Mesenchymal stem cell (in vitro differentiated cells and primary cell): ENCODE measurements around the gene FCN2.

Experiments
- DNase-seq: peaks from one replicate; pipeline ENCODE4 v3.0.0-alpha.2; 2013
- H2AFZ ChIP-seq: one replicate; pipeline ENCODE4 v1.6.1; 2013; ENCODE audit warnings: low read depth, mild to moderate bottlenecking, control low read depth, inconsistent platforms, low read length, moderate library complexity
- H2AK5ac ChIP-seq: 2 replicates; pipeline ENCODE4 v1.6.1; 2013; ENCODE audit warnings: low read length, moderate library complexity, mild to moderate bottlenecking, inconsistent platforms; ENCODE audit not compliant: severe bottlenecking
- H2BK120ac ChIP-seq: one replicate; pipeline ENCODE4 v1.6.1; 2013; ENCODE audit warnings: low read depth, mild to moderate bottlenecking, inconsistent platforms, low read length, moderate library complexity
- H2BK12ac ChIP-seq, 2 experiments: one replicate each; pipeline ENCODE4 v1.6.1; 2013; ENCODE audit warnings: inconsistent platforms in 2 of 2, low read length in 2 of 2, mild to moderate bottlenecking in 2 of 2, moderate library complexity in 2 of 2, control low read depth in 1 of 2
- H2BK15ac ChIP-seq: one replicate; pipeline ENCODE4 v1.6.1; 2013; ENCODE audit warnings: mild to moderate bottlenecking, low read depth, inconsistent platforms; ENCODE audit not compliant: poor library complexity, severe bottlenecking
- H2BK5ac ChIP-seq: 2 replicates; pipeline ENCODE4 v1.6.1; 2013; ENCODE audit warnings: low read depth, mild to moderate bottlenecking, low read length, control low read depth, inconsistent platforms; ENCODE audit not compliant: poor library complexity, severe bottlenecking
- H3K14ac ChIP-seq, 2 experiments: one replicate each; pipeline ENCODE4 v1.6.1; 2013; ENCODE audit warnings: inconsistent platforms in 2 of 2, low read length in 2 of 2, control low read depth in 1 of 2, mild to moderate bottlenecking in 1 of 2, moderate library complexity in 1 of 2
- H3K18ac ChIP-seq, 2 experiments: one replicate each; pipeline ENCODE4 v1.6.1; 2013; ENCODE audit warnings: inconsistent platforms in 2 of 2, low read length in 2 of 2, control low read depth in 1 of 2, low read depth in 1 of 2, mild to moderate bottlenecking in 1 of 2
- H3K23ac ChIP-seq, 2 experiments: one replicate each; pipeline ENCODE4 v1.6.1; 2013; ENCODE audit warnings: inconsistent platforms in 2 of 2, low read length in 2 of 2, mild to moderate bottlenecking in 2 of 2, moderate library complexity in 2 of 2, control low read depth in 1 of 2
- H3K27ac ChIP-seq: 2 replicates; pipeline ENCODE4 v1.5.1; 2013; ENCODE audit warnings: mild to moderate bottlenecking, moderate library complexity, low read length, control low read depth, inconsistent platforms; ENCODE audit not compliant: poor library complexity, severe bottlenecking
- H3K27me3 ChIP-seq, 2 experiments: 2 replicates each; pipeline versions ENCODE4 v1.6.1 to v1.7.0; 2013; ENCODE audit warnings: low read length in 2 of 2, mild to moderate bottlenecking in 2 of 2, moderate library complexity in 2 of 2, control low read depth in 1 of 2, inconsistent platforms in 1 of 2; ENCODE audit not compliant: control insufficient read depth in 1 of 2, insufficient read depth in 1 of 2
- H3K36me3 ChIP-seq, 2 experiments: 2 replicates each; pipeline versions ENCODE4 v1.6.1 to v1.7.0; 2013; ENCODE audit warnings: low read length in 2 of 2, control low read depth in 1 of 2, inconsistent platforms in 1 of 2, low read depth in 1 of 2, mild to moderate bottlenecking in 1 of 2; ENCODE audit not compliant: insufficient read depth in 2 of 2, control insufficient read depth in 1 of 2
- H3K4ac ChIP-seq, 2 experiments: one replicate each; pipeline ENCODE4 v1.6.1; 2013; ENCODE audit warnings: inconsistent platforms in 2 of 2, low read length in 2 of 2, mild to moderate bottlenecking in 2 of 2, moderate library complexity in 2 of 2, control low read depth in 1 of 2, low read depth in 1 of 2
- H3K4me1 ChIP-seq: 2 replicates; pipeline ENCODE4 v1.6.1; 2013; ENCODE audit warnings: low read depth, low read length, control low read depth; ENCODE audit not compliant: control insufficient read depth, insufficient read depth
- H3K4me2 ChIP-seq: 2 replicates; pipeline ENCODE4 v1.6.1; 2013; ENCODE audit warnings: low read length, mild to moderate bottlenecking, inconsistent platforms; ENCODE audit not compliant: poor library complexity, severe bottlenecking
- H3K4me3 ChIP-seq, 2 experiments: 2 replicates each; pipeline versions ENCODE4 v1.5.1 to v1.7.0; 2013; ENCODE audit warnings: low read length in 2 of 2, mild to moderate bottlenecking in 2 of 2, control low read depth in 1 of 2, low read depth in 1 of 2; ENCODE audit not compliant: insufficient read depth in 1 of 2
- H3K79me1 ChIP-seq: replicated peaks from 2 replicates; pipeline ENCODE4 v1.6.1; 2013; ENCODE audit warnings: mild to moderate bottlenecking, control low read depth, low read length, inconsistent platforms; ENCODE audit not compliant: poor library complexity, severe bottlenecking
- H3K9ac ChIP-seq: 2 replicates; pipeline ENCODE4 v1.7.0; 2013; ENCODE audit warnings: mild to moderate bottlenecking, low read length, moderate library complexity
- H3K9me3 ChIP-seq: 2 replicates; pipeline ENCODE4 v1.7.0; 2013; ENCODE audit warnings: mild to moderate bottlenecking, low read length; ENCODE audit not compliant: control insufficient read depth
- H4K8ac ChIP-seq: one replicate; pipeline ENCODE4 v1.6.1; 2013; ENCODE audit warnings: inconsistent platforms, mild to moderate bottlenecking, low read length, moderate library complexity
- H4K91ac ChIP-seq: one replicate; pipeline ENCODE4 v1.6.1; 2013; ENCODE audit warnings: mild to moderate bottlenecking, low read length, inconsistent platforms
- WGBS: methylation state at CpG from one replicate; pipeline ENCODE4 v1.1.7; 2013; ENCODE audit warnings: mixed read lengths; 5-methylcytosine and 5-hydroxymethylcytosine counted together

FCN2 gene

GRCh38 chr9:134852906-134853654 is 27.5 kb upstream of the FCN2 start:
- Histone ChIP-seq H4K8ac (no peak overlapping the region), H3K9me3 (no peaks in the 10 kb centered on the region), H3K4me1 (no peaks in the 10 kb centered on the region), H2BK5ac (no peak overlapping the region), H3K4me2 (no peak overlapping the region), H2BK12ac (no peak overlapping the region), H3K27ac (no peak overlapping the region), H3K14ac (no peak overlapping the region), H4K91ac (no peak overlapping the region), H2BK15ac (peak overlapping the region; percentile 33), H3K36me3 (no peaks in the 10 kb centered on the region), H3K79me1 (no peaks in the 10 kb centered on the region), H3K4me3 (no peak overlapping the region), H3K23ac (no peak overlapping the region), H3K9ac (no peak overlapping the region), H2AK5ac (no peak overlapping the region), H3K18ac (no peak overlapping the region), H2BK120ac (no peak overlapping the region), H3K4ac (no peak overlapping the region), H3K27me3 (peaks cover 0 to 49% of the 10 kb centered on the region in 2 experiments), H2AFZ (no peak overlapping the region)
- no peak for DNase-seq
- WGBS, result 88% methylated on average over 6 of the region's 6 CpGs

DNA sequence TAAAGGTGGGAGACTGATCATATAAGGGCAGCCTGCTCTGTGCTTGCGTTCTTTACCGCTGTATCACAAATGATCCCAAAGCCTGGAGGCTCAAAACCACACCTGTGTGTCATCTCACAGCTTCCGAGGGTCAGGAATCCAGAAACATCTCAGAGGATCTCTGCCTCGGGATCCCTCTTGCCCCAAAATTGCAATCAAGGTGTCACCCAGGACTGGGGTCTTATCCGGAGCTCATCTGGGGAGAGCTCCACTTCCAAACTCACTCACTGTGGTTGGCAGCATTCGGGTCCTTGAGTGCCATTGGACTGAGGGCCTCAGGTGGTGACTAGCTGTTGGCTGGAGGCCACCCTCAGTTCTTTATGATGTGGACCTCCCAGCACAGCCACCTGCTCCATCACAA is 26.7 kb upstream of the FCN2 start:
- no peak overlapping the region for H3K9ac ChIP-seq
- H4K8ac ChIP-seq, result no peak overlapping the region
- H3K79me1 ChIP-seq, result no peaks in the 10 kb centered on the region
- no peak overlapping the region for H2AFZ ChIP-seq
- no peak overlapping the region for H3K27ac ChIP-seq
- H2BK5ac ChIP-seq, result no peak overlapping the region
- H3K9me3 ChIP-seq, result no peaks in the 10 kb centered on the region
- H4K91ac ChIP-seq, result no peak overlapping the region
- no peak overlapping the region for H3K18ac ChIP-seq
- H2BK120ac ChIP-seq, result no peak overlapping the region
- H3K4me2 ChIP-seq, result no peak overlapping the region
- no peak for DNase-seq
- 97% methylated on average over 6 of the region's 6 CpGs for WGBS
- H3K4me3 ChIP-seq, result no peak overlapping the region
- H3K27me3 ChIP-seq, result peaks cover 0 to 51% of the 10 kb centered on the region in 2 experiments
- no peak overlapping the region for H2BK12ac ChIP-seq
- H2BK15ac ChIP-seq, result no peak overlapping the region
- no peak overlapping the region for H3K23ac ChIP-seq
- H2AK5ac ChIP-seq, result no peak overlapping the region
- peaks cover 3% of the 10 kb centered on the region for H3K4me1 ChIP-seq
- H3K36me3 ChIP-seq, result no peaks in the 10 kb centered on the region
- no peak overlapping the region for H3K14ac ChIP-seq
- no peak overlapping the region for H3K4ac ChIP-seq

DNA sequence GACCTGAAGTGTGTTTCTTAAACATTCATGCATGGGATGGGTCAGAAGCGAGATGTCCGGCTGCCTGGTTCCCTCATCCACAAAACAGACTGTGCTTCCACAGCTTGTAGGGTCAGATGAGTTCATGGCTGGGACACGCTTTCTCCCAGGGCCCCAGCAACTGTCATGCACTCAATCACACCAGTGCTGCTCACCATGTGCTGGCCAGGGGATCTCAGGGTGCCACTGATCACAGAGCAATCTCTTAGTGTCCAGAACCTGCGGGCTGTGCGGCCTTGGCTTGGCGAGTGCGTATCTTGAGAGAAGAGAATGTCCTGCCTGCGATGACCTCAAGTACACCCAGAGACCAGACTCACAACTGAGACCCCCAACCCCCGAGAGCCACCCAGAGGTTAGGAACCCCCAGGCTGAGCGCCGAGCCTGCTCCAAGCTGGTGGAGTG is 26.0 kb upstream of the FCN2 start:
- Histone ChIP-seq H2AK5ac (no peak overlapping the region), H3K4ac (no peak overlapping the region), H3K4me1 (peaks cover 3% of the 10 kb centered on the region), H3K23ac (no peak overlapping the region), H4K91ac (no peak overlapping the region), H3K9ac (no peak overlapping the region), H2BK15ac (no peak overlapping the region), H3K27me3 (peaks cover 0 to 53% of the 10 kb centered on the region in 2 experiments), H3K14ac (no peak overlapping the region), H3K79me1 (no peaks in the 10 kb centered on the region), H2BK5ac (no peak overlapping the region), H3K18ac (no peak overlapping the region), H3K36me3 (no peaks in the 10 kb centered on the region), H2BK12ac (no peak overlapping the region), H3K4me3 (no peak overlapping the region), H2BK120ac (no peak overlapping the region), H3K9me3 (no peaks in the 10 kb centered on the region), H4K8ac (no peak overlapping the region), H3K4me2 (no peak overlapping the region), H3K27ac (no peak overlapping the region), H2AFZ (no peak overlapping the region)
- 96% methylated on average over 11 of the region's 11 CpGs for WGBS
- DNase-seq, result no peak

DNA sequence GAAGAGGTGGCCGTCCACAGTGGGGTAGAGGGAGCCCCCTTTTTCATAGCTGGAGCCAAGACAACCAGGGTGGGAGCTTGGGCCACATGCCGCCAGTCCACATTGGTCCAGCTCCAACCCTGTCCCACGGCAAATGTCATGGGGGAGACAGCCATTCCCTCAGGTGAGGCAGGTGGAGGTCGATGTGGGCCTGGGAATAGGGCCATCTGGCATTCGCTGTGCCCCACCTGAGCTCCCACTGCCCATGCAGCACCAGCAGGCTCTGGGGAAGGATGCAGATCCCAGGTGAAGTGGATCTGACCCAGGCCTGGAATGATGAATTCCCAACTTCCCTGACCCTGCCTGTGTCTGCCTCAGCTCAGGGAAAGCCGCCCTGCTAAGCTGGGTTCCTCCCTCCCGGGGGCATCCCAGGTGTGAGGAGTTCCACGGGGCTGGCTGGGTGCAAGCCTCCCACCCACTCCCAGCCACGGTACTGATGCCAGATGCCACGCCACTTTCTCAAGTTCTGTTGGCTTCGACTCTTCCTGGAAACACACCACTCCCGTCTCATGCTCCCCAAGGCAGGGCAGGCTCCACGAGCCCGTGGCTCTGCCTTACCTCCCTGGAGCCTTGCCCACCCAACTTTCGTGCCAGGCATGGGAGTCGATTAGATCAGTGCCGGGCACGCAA is 25.2 kb upstream of the FCN2 start:
- H3K23ac ChIP-seq, result no peak overlapping the region
- H3K4ac ChIP-seq, result no peak overlapping the region
- no peak overlapping the region for H2AK5ac ChIP-seq
- H3K9ac ChIP-seq, result no peak overlapping the region
- DNase-seq, result no peak
- H3K36me3 ChIP-seq, result no peaks in the 10 kb centered on the region
- peaks cover 3% of the 10 kb centered on the region for H3K4me1 ChIP-seq
- H2BK15ac ChIP-seq, result no peak overlapping the region
- H4K8ac ChIP-seq, result no peak overlapping the region
- no peaks in the 10 kb centered on the region for H3K9me3 ChIP-seq
- no peak overlapping the region for H3K14ac ChIP-seq
- H3K4me2 ChIP-seq, result no peak overlapping the region
- no peak overlapping the region for H2BK120ac ChIP-seq
- H2BK12ac ChIP-seq, result no peak overlapping the region
- no peak overlapping the region for H3K18ac ChIP-seq
- 90% methylated on average over 18 of the region's 18 CpGs for WGBS
- H3K27me3 ChIP-seq, result peaks cover 0 to 58% of the 10 kb centered on the region in 2 experiments
- no peak overlapping the region for H4K91ac ChIP-seq
- no peak overlapping the region for H3K27ac ChIP-seq
- no peak overlapping the region for H2BK5ac ChIP-seq
- no peaks in the 10 kb centered on the region for H3K79me1 ChIP-seq
- H2AFZ ChIP-seq, result no peak overlapping the region
- no peak overlapping the region for H3K4me3 ChIP-seq
